OCI-LY3 (cell line): Measurements from ENCODE around the gene RAB20.

Experiments used
- H2AFZ ChIP-seq: fragments of 200-600, 300-600 bp; shearing (Covaris generic); 2 replicates; pipeline ENCODE4 v1.6.0; 2014; ENCODE audit warnings: antibody characterized with exemption, low read depth, low read length
- H3K27ac ChIP-seq: fragments of 200-600, 300-600 bp; sonication (generic); 2 replicates; pipeline ENCODE4 v1.5.1; 2014; ENCODE audit warnings: mild to moderate bottlenecking, low read length, moderate library complexity, mixed read lengths
- H3K27me3 ChIP-seq: fragments of 200-600, 300-600 bp; sonication (generic); 2 replicates; pipeline ENCODE4 v1.6.1; 2014; ENCODE audit warnings: low read depth, low read length, mixed read lengths
- H3K36me3 ChIP-seq: fragments of 200-600, 300-600 bp; sonication (generic); replicated peaks from 2 replicates; pipeline ENCODE3; 2014; ENCODE audit warnings: low read depth, low read length, mixed read lengths
- H3K4me1 ChIP-seq: fragments of 300-600, 200-600 bp; sonication (generic); 2 replicates; pipeline ENCODE4 v1.6.1; 2014; ENCODE audit warnings: low read length, mixed read lengths
- H3K4me2 ChIP-seq: fragments of 200-600, 300-600 bp; sonication (generic); 2 replicates; pipeline ENCODE4 v1.6.1; 2014; ENCODE audit warnings: low read length, mixed read lengths
- H3K4me3 ChIP-seq: fragments of 300-600, 200-600 bp; sonication (generic); 2 replicates; pipeline ENCODE4 v1.5.1; 2014; ENCODE audit warnings: antibody characterized with exemption, mild to moderate bottlenecking, low read length, moderate library complexity
- H3K79me2 ChIP-seq: fragments of 300-600, 200-600 bp; shearing (Covaris generic); 2 replicates; pipeline ENCODE4 v1.6.1; 2014; ENCODE audit warnings: mild to moderate bottlenecking, low read length, mixed read lengths
- H3K9ac ChIP-seq: fragments of 300-600, 200-600 bp; shearing (Covaris generic); 2 replicates; pipeline ENCODE4 v1.6.0; 2014; ENCODE audit warnings: mild to moderate bottlenecking, low read length, moderate library complexity
- H3K9me3 ChIP-seq: fragments of 200-600, 300-600 bp; shearing (Covaris generic); 2 replicates; pipeline ENCODE4 v1.6.1; 2014; ENCODE audit warnings: low read length, mixed read lengths; ENCODE audit not compliant: insufficient read depth
- H4K20me1 ChIP-seq: fragments of 200-600, 300-600 bp; sonication (generic); 2 replicates; pipeline ENCODE4 v1.6.1; 2016; ENCODE audit warnings: low read length, mixed read lengths; ENCODE audit not compliant: insufficient read depth
- CTCF ChIP-seq: fragments of 200-600, 300-600 bp; sonication (generic); IDR thresholded peaks from 2 replicates; pipeline ENCODE4 v1.5.1; 2014; ENCODE audit warnings: antibody characterized with exemption, low read length, low read depth
- EZH2phosphoT487 ChIP-seq: fragments of 200-600 bp; shearing (Covaris generic); IDR thresholded peaks from 2 replicates; pipeline ENCODE4 v1.6.1; 2018; ENCODE audit warnings: antibody characterized with exemption, mixed run types, low read depth

RAB20 gene

GRCh38 chr13:110485604-110486003 is 75.9 kb downstream of the RAB20 start:
- no peak overlapping the region for H3K27ac ChIP-seq
- H2AFZ ChIP-seq: no peak overlapping the region
- H3K27me3 ChIP-seq: peaks cover 38% of the 10 kb centered on the region
- TF ChIP-seq CTCF (no peak), EZH2phosphoT487 (no peak)
- no peak overlapping the region for H3K4me2 ChIP-seq
- H3K9me3 ChIP-seq: no peaks in the 10 kb centered on the region
- H3K4me1 ChIP-seq: no peaks in the 10 kb centered on the region
- H3K79me2 ChIP-seq: no peaks in the 10 kb centered on the region
- no peaks in the 10 kb centered on the region for H4K20me1 ChIP-seq
- no peak overlapping the region for H3K4me3 ChIP-seq
- no peak overlapping the region for H3K9ac ChIP-seq
- H3K36me3 ChIP-seq: no peaks in the 10 kb centered on the region

- Histone ChIP-seq H3K4me1 (no peaks in the 10 kb centered on the region), H4K20me1 (no peaks in the 10 kb centered on the region), H3K4me2 (no peak overlapping the region), H3K36me3 (no peaks in the 10 kb centered on the region), H3K79me2 (no peaks in the 10 kb centered on the region), H3K9me3 (no peaks in the 10 kb centered on the region), H3K27me3 (peaks cover 48% of the 10 kb centered on the region), H3K4me3 (no peak overlapping the region), H3K27ac (no peak overlapping the region), H2AFZ (no peak overlapping the region), H3K9ac (no peak overlapping the region)
- TF ChIP-seq EZH2phosphoT487: no peak
- TF ChIP-seq CTCF: no peak
These were observed 77.1 kb downstream of the RAB20 start for GRCh38 chr13:110484290-110485048.

- no peaks in the 10 kb centered on the region for H4K20me1 ChIP-seq
- H3K4me2 ChIP-seq: no peak overlapping the region
- H3K27ac ChIP-seq: no peak overlapping the region
- no peak overlapping the region for H3K9ac ChIP-seq
- no peak for TF ChIP-seq CTCF
- no peaks in the 10 kb centered on the region for H3K36me3 ChIP-seq
- no peaks in the 10 kb centered on the region for H3K79me2 ChIP-seq
- H3K9me3 ChIP-seq: no peaks in the 10 kb centered on the region
- no peaks in the 10 kb centered on the region for H3K4me1 ChIP-seq
- no peak overlapping the region for H2AFZ ChIP-seq
- peaks cover 50% of the 10 kb centered on the region for H3K27me3 ChIP-seq
- no peak overlapping the region for H3K4me3 ChIP-seq
These were observed 78.0 kb downstream of the RAB20 start for GRCh38 chr13:110483386-110483968.

GRCh38 chr13:110480161-110480560 is 81.4 kb downstream of the RAB20 start:
- H3K4me2 ChIP-seq: no peak overlapping the region
- no peak overlapping the region for H3K9ac ChIP-seq
- no peak overlapping the region for H3K27ac ChIP-seq
- H3K79me2 ChIP-seq: no peaks in the 10 kb centered on the region
- no peaks in the 10 kb centered on the region for H3K9me3 ChIP-seq
- H3K36me3 ChIP-seq: no peaks in the 10 kb centered on the region
- no peaks in the 10 kb centered on the region for H4K20me1 ChIP-seq
- H3K4me1 ChIP-seq: peaks cover 15% of the 10 kb centered on the region
- H3K4me3 ChIP-seq: no peak overlapping the region
- TF ChIP-seq EZH2phosphoT487: no peak
- no peak for TF ChIP-seq CTCF
- no peak overlapping the region for H2AFZ ChIP-seq
- H3K27me3 ChIP-seq: peaks cover 75% of the 10 kb centered on the region
